GM23338 (cell line): Measurements from ENCODE around the gene EFNA4. TPM values are rescaled to one million over a fixed set of nuclear protein-coding genes. Genes with fewer than 3 reads are reported as not detected.

Source experiments
- ATAC-seq: fragments of 200-7000 bp; cut with Tn5 transposase; 3 replicates; pipeline ENCODE4 v1.9.1; 2020
- DNase-seq: peaks from one replicate; pipeline ENCODE4 v3.0.0-alpha.2; 2015; ENCODE audit warnings: low spot score
- H2AFZ ChIP-seq: fragments of 200-600 bp; sonication (generic); 2 replicates; pipeline ENCODE4 v1.8.0; 2016; ENCODE audit warnings: antibody characterized with exemption, mild to moderate bottlenecking, moderate library complexity
- H3F3A ChIP-seq: fragments of 200-600 bp; sonication (generic); replicated peaks from 2 replicates; pipeline ENCODE4 v1.8.0; 2017; ENCODE audit warnings: antibody characterized with exemption, mixed run types, low read depth
- H3K27ac ChIP-seq: fragments of 200-600 bp; sonication (generic); 2 replicates; pipeline ENCODE4 v1.6.1; 2016; ENCODE audit warnings: low read depth
- H3K27me3 ChIP-seq: fragments of 200-600 bp; sonication (generic); 2 replicates; pipeline ENCODE4 v1.8.0; 2016; ENCODE audit warnings: mild to moderate bottlenecking, mixed run types, moderate library complexity; ENCODE audit not compliant: insufficient read depth
- H3K36me3 ChIP-seq: fragments of 200-600 bp; sonication (generic); 2 replicates; pipeline ENCODE4 v1.8.0; 2016; ENCODE audit warnings: mild to moderate bottlenecking; ENCODE audit not compliant: insufficient read depth
- H3K4me1 ChIP-seq: fragments of 200-600 bp; sonication (generic); 2 replicates; pipeline ENCODE4 v1.8.0; 2016; ENCODE audit warnings: mild to moderate bottlenecking, moderate library complexity; ENCODE audit not compliant: insufficient read depth
- H3K4me2 ChIP-seq: fragments of 200-600 bp; sonication (generic); 2 replicates; pipeline ENCODE4 v1.7.1; 2017; ENCODE audit warnings: mixed run types
- H3K4me3 ChIP-seq: fragments of 200-600 bp; sonication (generic); 2 replicates; pipeline ENCODE4 v1.6.1; 2016; ENCODE audit warnings: mixed run types
- H3K79me2 ChIP-seq: fragments of 200-600 bp; sonication (generic); replicated peaks from 2 replicates; pipeline ENCODE4 v1.8.0; 2017; ENCODE audit warnings: mild to moderate bottlenecking; ENCODE audit not compliant: insufficient read depth
- H3K9me2 ChIP-seq: fragments of 200-600 bp; sonication (generic); 2 replicates; pipeline ENCODE4 v1.8.0; 2017; ENCODE audit not compliant: insufficient read depth
- H4K20me1 ChIP-seq: fragments of 200-600 bp; sonication (generic); replicated peaks from 2 replicates; pipeline ENCODE4 v1.8.0; 2017; ENCODE audit warnings: mild to moderate bottlenecking; ENCODE audit not compliant: insufficient read depth
- H3K27ac Mint-ChIP-seq: 2 replicates; pipeline ENCODE4 v1.8.0; 2020; ENCODE audit warnings: inconsistent platforms, mild to moderate bottlenecking, moderate library complexity, mixed read lengths
- H3K27me3 Mint-ChIP-seq: 3 replicates; pipeline ENCODE4 v1.8.0; 2022; ENCODE audit warnings: low read depth, mild to moderate bottlenecking, moderate library complexity, mixed read lengths, inconsistent platforms; ENCODE audit not compliant: insufficient read depth, poor library complexity
- H3K36me3 Mint-ChIP-seq: 3 replicates; pipeline ENCODE4 v1.8.0; 2021; ENCODE audit warnings: low read depth, mild to moderate bottlenecking, inconsistent platforms, moderate library complexity, mixed read lengths
- H3K4me1 Mint-ChIP-seq: 3 replicates; pipeline ENCODE4 v1.8.0; 2020; ENCODE audit warnings: mild to moderate bottlenecking, inconsistent platforms, mixed read lengths
- H3K4me3 Mint-ChIP-seq: 3 replicates; pipeline ENCODE4 v1.8.0; 2021; ENCODE audit warnings: moderate library complexity, mild to moderate bottlenecking, inconsistent platforms, mixed read lengths
- H3K9me3 Mint-ChIP-seq: 3 replicates; pipeline ENCODE4 v1.8.0; 2020; ENCODE audit warnings: moderate library complexity, mild to moderate bottlenecking, inconsistent platforms, mixed read lengths
- EZH2 ChIP-seq: fragments of 200-600 bp; sonication (generic); IDR thresholded peaks from one replicate; pipeline ENCODE4 v1.8.0; 2017; ENCODE audit warnings: antibody characterized with exemption, mild to moderate bottlenecking, low read depth; ENCODE audit not compliant: unreplicated experiment
- EZH2phosphoT487 ChIP-seq: fragments of 200-600 bp; sonication (generic); IDR thresholded peaks from one replicate; pipeline ENCODE4 v1.8.1; 2018; ENCODE audit warnings: antibody characterized with exemption; ENCODE audit not compliant: unreplicated experiment
- NANOG ChIP-seq: IDR thresholded peaks from 2 replicates; pipeline ENCODE4 v1.6.1; 2016; ENCODE audit warnings: antibody characterized with exemption, borderline replicate concordance
- ZNF331 ChIP-seq: fragments of 250-450 bp; sonication (Bioruptor Pico); IDR thresholded peaks from 2 replicates; pipeline ENCODE4 v1.5.0; 2020; ENCODE audit warnings: low read depth, mild to moderate bottlenecking, moderate library complexity
- polyA plus RNA-seq: library from polyadenylated mRNA; unstranded; fragments of >200 nt; fragmentation: Nextera tagmentation; extraction: Ambion mirVana; gene quantifications from 2 replicates; pipeline ENCODE4 v1.2.1, GENCODE V29; 2016
- total RNA-seq: library from RNA; depleted of rRNA; stranded (reverse); fragments of >200 nt; shearing (Covaris generic); gene quantifications from 2 replicates; pipeline ENCODE4 v1.2.3, GENCODE V29; 2014
- TF ChIP-seq, protein P1 (sequence below), 2 experiments: fragments of 200-600 bp in 1 of 2; sonication (generic) in 1 of 2; conservative IDR thresholded peaks; 2 replicates each; pipeline versions ENCODE4 v1.5.1 to v1.6.1; 2016 to 2017; ENCODE audit warnings: antibody characterized with exemption in 2 of 2, low read depth in 2 of 2, mild to moderate bottlenecking in 2 of 2, moderate library complexity in 1 of 2
- TF ChIP-seq, protein P2 (sequence below): fragments of 250-450 bp; sonication (Bioruptor Pico); IDR thresholded peaks from 2 replicates; pipeline ENCODE4 v1.5.0; 2020; ENCODE audit warnings: mild to moderate bottlenecking, moderate library complexity

EFNA4 gene
- total and polyA plus RNA-seq, 2 experiments from 2014 or later, result 11.1 to 22.9 TPM

DNA sequence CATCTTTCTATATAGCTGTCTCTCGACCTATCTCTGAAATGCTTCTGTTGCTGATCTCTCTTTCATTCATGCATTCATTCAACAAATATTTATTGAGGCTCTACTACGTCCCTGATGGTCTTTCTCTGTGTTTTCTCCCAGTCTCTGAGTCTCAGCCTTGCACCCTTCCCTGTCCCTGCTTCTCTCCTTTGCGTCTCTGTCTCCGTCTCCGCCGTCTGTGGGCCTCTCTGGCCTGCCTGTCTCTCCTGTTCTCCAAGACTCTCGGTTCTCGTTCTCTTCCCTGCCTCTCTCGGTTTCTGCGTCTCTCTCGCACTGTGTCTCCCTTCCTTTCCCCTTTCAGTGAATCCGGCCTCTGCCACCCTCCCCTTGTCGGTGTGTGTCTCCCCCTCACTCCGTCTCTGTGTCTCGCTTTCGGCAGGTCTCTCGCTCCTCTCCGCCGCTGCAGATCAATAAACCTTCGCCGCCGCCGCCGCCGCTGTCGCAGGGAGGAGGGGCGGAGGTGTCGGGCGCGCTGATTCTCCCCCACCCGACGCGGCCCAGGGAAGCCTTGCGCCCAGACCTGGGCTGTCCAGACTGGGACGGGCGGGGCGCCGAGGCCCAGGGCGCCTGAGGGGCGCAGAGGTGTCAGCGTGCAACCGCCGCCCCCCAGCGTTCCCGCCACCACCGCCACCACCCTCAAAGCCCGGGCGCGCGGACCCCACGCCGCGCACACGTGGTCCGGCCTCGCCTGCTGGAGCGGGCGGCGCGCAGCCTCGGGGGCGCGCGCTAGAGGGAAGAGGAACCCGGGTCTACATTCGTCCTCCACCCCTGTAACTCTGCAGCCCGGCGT, 18.1 kb downstream of the EFNA4 start:
- peaks cover 18% of the 10 kb centered on the region; the same call in 1 of the 2 replicates for H3F3A ChIP-seq
- H3K9me2 ChIP-seq, result no peaks in the 10 kb centered on the region
- peak overlapping the region; percentile 86; the same call in 1 of the 2 replicates for H2AFZ ChIP-seq
- H3K4me1 Mint-ChIP-seq, result peaks cover 37% of the 10 kb centered on the region
- peaks cover 82% of the 10 kb centered on the region for H3K27me3 Mint-ChIP-seq
- TF ChIP-seq, protein P1, sequence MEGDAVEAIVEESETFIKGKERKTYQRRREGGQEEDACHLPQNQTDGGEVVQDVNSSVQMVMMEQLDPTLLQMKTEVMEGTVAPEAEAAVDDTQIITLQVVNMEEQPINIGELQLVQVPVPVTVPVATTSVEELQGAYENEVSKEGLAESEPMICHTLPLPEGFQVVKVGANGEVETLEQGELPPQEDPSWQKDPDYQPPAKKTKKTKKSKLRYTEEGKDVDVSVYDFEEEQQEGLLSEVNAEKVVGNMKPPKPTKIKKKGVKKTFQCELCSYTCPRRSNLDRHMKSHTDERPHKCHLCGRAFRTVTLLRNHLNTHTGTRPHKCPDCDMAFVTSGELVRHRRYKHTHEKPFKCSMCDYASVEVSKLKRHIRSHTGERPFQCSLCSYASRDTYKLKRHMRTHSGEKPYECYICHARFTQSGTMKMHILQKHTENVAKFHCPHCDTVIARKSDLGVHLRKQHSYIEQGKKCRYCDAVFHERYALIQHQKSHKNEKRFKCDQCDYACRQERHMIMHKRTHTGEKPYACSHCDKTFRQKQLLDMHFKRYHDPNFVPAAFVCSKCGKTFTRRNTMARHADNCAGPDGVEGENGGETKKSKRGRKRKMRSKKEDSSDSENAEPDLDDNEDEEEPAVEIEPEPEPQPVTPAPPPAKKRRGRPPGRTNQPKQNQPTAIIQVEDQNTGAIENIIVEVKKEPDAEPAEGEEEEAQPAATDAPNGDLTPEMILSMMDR (conservative IDR thresholded peaks at IDR 0.05; ENCODE audit: low read depth in 2 of 2), result no peak
- TF ChIP-seq EZH2phosphoT487 (peak; percentile 70), EZH2 (peak; percentile 86)
- peak overlapping the region; percentile 92 for H3K4me2 ChIP-seq
- H3K4me1 ChIP-seq, result peaks cover 28% of the 10 kb centered on the region
- no peaks in the 10 kb centered on the region for H3K9me3 Mint-ChIP-seq
- H3K27ac Mint-ChIP-seq, result no peak overlapping the region
- H3K27ac ChIP-seq, result no peak overlapping the region
- ATAC-seq, result no peak
- peaks cover 78% of the 10 kb centered on the region for H3K27me3 ChIP-seq
- H3K4me3 Mint-ChIP-seq, result peak overlapping the region; percentile 68
- peak overlapping the region; percentile 83 for H3K4me3 ChIP-seq
- H3K36me3 ChIP-seq, result no peaks in the 10 kb centered on the region
- H3K79me2 ChIP-seq, result no peaks in the 10 kb centered on the region
- peaks cover 6% of the 10 kb centered on the region; the same call in 1 of the 2 replicates for H4K20me1 ChIP-seq
- no peak for DNase-seq
- H3K36me3 Mint-ChIP-seq, result no peaks in the 10 kb centered on the region; the same call in 2 of the 3 replicates

DNA sequence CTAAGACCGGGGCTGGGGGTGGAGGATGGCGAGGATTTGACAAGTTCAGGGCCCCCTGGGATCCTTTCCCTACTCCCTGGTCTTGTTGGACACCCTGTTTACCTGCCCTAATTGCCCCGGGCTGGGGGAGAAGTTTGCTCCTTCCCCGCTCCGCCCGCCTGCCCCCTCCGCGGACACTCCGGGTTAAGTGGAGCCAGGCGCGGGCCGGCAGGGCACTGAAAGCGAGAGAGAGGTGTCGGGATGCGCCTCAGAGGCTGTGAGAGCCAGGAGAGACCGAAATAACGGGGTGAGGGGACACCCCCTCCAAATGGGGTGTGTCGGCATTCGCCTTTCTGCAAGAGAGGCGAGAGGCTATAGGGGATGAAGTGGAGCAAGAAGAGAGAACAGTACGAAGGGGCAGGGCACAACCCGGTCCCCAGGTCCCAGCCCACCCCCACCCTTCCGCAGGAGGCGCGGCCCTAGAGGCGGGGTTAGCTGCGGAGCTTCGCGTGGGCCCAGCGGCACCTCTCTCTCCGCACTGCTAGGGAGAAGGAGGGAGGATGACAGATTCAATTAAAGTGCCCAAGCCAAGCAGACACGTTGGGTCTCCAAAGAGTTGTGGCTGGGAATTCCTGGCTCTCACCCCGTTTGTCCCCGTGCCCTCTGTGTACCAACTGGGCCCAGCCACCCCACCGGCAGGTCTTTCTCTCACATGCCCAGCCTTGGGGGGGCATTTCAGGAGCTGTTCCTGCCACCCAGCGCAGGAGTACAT, 18.9 kb downstream of the EFNA4 start:
- H3K27me3 ChIP-seq, result peaks cover 70% of the 10 kb centered on the region
- no peak overlapping the region for H3K27ac ChIP-seq
- peak overlapping the region; percentile 67 for H3K4me3 Mint-ChIP-seq
- H3K9me2 ChIP-seq, result no peaks in the 10 kb centered on the region
- no peak for ATAC-seq
- TF ChIP-seq EZH2phosphoT487 (peak; percentile 86), EZH2 (peak; percentile 94), ZNF331 (no peak), NANOG (no peak)
- TF ChIP-seq, protein P2, sequence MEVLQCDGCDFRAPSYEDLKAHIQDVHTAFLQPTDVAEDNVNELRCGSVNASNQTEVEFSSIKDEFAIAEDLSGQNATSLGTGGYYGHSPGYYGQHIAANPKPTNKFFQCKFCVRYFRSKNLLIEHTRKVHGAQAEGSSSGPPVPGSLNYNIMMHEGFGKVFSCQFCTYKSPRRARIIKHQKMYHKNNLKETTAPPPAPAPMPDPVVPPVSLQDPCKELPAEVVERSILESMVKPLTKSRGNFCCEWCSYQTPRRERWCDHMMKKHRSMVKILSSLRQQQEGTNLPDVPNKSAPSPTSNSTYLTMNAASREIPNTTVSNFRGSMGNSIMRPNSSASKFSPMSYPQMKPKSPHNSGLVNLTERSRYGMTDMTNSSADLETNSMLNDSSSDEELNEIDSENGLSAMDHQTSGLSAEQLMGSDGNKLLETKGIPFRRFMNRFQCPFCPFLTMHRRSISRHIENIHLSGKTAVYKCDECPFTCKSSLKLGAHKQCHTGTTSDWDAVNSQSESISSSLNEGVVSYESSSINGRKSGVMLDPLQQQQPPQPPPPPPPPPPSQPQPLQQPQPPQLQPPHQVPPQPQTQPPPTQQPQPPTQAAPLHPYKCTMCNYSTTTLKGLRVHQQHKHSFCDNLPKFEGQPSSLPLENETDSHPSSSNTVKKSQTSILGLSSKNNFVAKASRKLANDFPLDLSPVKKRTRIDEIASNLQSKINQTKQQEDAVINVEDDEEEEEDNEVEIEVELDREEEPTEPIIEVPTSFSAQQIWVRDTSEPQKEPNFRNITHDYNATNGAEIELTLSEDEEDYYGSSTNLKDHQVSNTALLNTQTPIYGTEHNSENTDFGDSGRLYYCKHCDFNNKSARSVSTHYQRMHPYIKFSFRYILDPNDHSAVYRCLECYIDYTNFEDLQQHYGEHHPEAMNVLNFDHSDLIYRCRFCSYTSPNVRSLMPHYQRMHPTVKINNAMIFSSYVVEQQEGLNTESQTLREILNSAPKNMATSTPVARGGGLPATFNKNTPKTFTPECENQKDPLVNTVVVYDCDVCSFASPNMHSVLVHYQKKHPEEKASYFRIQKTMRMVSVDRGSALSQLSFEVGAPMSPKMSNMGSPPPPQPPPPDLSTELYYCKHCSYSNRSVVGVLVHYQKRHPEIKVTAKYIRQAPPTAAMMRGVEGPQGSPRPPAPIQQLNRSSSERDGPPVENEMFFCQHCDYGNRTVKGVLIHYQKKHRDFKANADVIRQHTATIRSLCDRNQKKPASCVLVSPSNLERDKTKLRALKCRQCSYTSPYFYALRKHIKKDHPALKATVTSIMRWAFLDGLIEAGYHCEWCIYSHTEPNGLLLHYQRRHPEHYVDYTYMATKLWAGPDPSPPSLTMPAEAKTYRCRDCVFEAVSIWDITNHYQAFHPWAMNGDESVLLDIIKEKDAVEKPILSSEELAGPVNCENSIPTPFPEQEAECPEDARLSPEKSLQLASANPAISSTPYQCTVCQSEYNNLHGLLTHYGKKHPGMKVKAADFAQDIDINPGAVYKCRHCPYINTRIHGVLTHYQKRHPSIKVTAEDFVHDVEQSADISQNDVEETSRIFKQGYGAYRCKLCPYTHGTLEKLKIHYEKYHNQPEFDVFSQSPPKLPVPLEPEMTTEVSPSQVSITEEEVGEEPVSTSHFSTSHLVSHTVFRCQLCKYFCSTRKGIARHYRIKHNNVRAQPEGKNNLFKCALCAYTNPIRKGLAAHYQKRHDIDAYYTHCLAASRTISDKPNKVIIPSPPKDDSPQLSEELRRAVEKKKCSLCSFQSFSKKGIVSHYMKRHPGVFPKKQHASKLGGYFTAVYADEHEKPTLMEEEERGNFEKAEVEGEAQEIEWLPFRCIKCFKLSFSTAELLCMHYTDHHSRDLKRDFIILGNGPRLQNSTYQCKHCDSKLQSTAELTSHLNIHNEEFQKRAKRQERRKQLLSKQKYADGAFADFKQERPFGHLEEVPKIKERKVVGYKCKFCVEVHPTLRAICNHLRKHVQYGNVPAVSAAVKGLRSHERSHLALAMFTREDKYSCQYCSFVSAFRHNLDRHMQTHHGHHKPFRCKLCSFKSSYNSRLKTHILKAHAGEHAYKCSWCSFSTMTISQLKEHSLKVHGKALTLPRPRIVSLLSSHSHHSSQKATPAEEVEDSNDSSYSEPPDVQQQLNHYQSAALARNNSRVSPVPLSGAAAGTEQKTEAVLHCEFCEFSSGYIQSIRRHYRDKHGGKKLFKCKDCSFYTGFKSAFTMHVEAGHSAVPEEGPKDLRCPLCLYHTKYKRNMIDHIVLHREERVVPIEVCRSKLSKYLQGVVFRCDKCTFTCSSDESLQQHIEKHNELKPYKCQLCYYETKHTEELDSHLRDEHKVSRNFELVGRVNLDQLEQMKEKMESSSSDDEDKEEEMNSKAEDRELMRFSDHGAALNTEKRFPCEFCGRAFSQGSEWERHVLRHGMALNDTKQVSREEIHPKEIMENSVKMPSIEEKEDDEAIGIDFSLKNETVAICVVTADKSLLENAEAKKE (CRISPR knock-in tag), result no peak
- TF ChIP-seq, protein P1 (conservative IDR thresholded peaks at IDR 0.05; ENCODE audit: low read depth in 2 of 2), result no peak
- peaks cover 28% of the 10 kb centered on the region for H3K4me1 ChIP-seq
- peaks cover 81% of the 10 kb centered on the region for H3K27me3 Mint-ChIP-seq
- H3F3A ChIP-seq, result peaks cover 18% of the 10 kb centered on the region; the same call in 1 of the 2 replicates
- H3K27ac Mint-ChIP-seq, result no peak overlapping the region
- H3K4me1 Mint-ChIP-seq, result peaks cover 43% of the 10 kb centered on the region
- H3K36me3 ChIP-seq, result no peaks in the 10 kb centered on the region
- H3K4me2 ChIP-seq, result peak overlapping the region; percentile 92
- peaks cover 6% of the 10 kb centered on the region; the same call in 1 of the 2 replicates for H4K20me1 ChIP-seq
- H2AFZ ChIP-seq, result no peak overlapping the region
- no peaks in the 10 kb centered on the region; the same call in 2 of the 3 replicates for H3K36me3 Mint-ChIP-seq
- peak overlapping the region; percentile 83 for H3K4me3 ChIP-seq
- H3K79me2 ChIP-seq, result no peaks in the 10 kb centered on the region
- DNase-seq, result no peak
- H3K9me3 Mint-ChIP-seq, result no peaks in the 10 kb centered on the region
